ENCODE measurements around the gene PIEZO1.

Gene PIEZO1

GRCh38 chr16:88715312-88716190 is 69.5 kb downstream of the PIEZO1 start:
- no peak for DNase-seq

- no peak for DNase-seq
Measured at GRCh38 chr16:88714420-88715302, 70.4 kb downstream of the PIEZO1 start.

DNA sequence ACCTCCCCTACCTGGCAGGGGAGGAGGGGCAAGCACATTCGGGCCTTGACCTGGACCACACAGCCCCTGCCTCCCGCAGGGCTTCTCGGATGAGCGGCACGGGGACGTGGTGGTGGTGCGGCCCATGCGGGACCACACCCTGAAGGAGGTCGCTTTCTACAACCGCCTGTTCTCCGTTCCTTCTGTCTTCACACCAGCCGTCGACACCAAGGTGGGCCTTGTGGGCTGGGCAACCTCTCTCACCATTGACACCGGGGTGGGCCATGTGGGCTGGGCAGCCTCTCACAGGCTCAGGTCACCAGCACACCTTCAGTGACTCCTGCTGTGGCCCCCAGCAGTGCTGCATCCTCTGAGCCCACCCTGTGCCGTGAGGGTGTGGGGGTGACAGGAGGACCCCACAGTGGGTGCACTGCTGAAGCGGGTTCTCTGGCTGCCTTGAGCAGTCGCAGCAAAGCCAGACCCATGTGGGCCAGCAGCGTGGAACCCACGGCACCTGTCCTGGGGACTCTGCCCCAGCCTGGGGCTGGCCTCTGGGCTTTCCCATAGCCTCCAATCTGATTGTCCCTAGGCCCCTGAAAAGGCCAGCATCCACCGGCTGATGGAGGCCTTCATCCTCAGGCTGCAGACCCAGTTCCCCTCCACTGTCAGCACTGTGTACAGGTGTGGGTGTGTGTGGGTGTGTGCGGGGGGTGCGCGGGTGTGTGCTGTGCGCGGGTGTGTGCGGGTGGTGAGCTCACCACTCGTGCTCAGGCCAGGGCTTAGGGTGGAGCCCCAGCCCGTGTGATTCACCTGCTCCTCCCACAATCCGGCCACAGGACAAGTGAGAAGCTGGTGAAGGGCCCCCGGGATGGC is 71.2 kb downstream of the PIEZO1 start:
- no peak for DNase-seq

GRCh38 chr16:88713054-88713453 is 72.0 kb downstream of the PIEZO1 start:
- no peak for DNase-seq

GRCh38 chr16:88712362-88712979 is 72.5 kb downstream of the PIEZO1 start:
- DNase-seq, result no peak

GRCh38 chr16:88711750-88712340 is 73.2 kb downstream of the PIEZO1 start:
- DNase-seq, result no peak

DNA sequence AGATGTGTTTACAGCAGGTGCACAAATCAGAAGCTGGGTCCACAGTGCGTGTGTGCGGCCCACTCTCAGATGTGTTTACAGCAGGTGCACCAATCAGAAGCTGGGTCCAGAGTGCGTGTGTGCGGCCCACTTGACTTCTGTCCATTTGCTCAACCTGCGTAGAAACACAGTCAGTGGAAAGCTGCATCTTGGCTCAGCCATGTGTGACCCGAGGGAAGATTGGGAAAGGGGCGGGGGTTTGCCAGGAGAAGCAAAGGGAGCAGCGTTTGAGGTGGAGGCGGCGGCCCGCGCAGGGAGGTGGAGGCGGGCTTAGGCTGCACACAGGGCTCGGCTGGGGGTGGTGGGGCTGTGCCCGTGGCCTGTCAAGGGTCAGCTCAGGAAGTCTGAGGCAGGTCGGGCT is 74.5 kb downstream of the PIEZO1 start:
- DNase-seq, result no peak

- DNase-seq, result no peak
Measured at GRCh38 chr16:88706965-88707826, 77.8 kb downstream of the PIEZO1 start.

GRCh38 chr16:88706229-88706964 is 78.6 kb downstream of the PIEZO1 start, which contains the start of the genes CTU2 and RNF166:
Gene CTU2 (plus strand): TSS chr16:88706503. CDS start chr16:88706531, 28 bp downstream.
Gene RNF166 (minus strand): TSS chr16:88706408. CDS start chr16:88706325, 83 bp downstream.
- peak; percentile 65 for DNase-seq

DNA sequence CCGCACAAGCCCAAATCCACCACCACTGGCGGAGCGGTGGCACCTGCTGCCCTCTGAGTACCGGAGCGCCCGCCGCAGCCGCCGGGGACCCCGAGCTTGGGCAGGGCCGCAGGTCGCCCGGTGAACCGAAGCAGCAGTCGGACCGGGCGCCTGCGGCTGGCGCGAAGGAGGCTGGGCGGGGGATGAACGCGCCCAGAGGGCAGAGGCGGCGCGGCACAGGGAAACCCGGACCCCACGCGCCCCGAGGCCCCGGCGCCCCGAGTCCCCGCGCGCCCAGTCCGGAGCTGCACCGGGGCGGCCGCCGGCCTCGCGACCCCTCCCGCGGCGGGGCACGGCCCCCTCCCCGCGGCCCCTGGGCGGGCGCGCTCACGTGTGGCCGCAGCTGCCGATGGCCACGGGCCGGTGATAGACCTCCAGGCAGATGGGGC is 79.2 kb downstream of the PIEZO1 start:
- DNase-seq, result no peak

DNA sequence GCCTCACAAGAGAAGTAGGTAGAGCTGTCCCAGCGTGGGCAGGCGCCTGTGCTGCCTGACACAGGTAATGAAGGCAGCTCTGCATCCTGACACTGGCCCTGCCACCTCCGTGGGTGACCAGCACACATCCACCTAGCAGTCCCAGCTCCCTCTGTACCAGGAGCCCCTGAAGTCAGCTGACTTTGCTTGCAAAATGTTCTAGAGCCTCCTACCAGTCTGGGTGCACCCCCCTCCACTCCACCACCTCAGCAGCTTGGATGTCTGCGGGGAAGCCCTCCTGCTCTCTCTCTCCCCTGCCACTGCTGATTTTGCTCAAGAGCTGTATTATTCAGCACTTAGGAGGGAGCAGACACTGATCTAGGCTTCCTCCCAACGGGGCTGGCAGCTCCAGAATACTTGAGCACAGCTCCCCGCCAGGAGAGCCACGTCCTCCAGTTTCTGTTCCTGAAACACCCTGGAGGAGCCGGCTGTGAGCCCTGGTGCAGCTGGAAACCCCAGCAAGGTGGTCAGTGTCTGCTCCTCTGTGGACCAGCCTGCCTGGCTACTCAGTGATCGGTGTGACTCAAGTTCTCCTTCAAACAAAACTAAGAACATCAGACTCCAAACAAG is 79.8 kb downstream of the PIEZO1 start:
- DNase-seq, result no peak

DNA sequence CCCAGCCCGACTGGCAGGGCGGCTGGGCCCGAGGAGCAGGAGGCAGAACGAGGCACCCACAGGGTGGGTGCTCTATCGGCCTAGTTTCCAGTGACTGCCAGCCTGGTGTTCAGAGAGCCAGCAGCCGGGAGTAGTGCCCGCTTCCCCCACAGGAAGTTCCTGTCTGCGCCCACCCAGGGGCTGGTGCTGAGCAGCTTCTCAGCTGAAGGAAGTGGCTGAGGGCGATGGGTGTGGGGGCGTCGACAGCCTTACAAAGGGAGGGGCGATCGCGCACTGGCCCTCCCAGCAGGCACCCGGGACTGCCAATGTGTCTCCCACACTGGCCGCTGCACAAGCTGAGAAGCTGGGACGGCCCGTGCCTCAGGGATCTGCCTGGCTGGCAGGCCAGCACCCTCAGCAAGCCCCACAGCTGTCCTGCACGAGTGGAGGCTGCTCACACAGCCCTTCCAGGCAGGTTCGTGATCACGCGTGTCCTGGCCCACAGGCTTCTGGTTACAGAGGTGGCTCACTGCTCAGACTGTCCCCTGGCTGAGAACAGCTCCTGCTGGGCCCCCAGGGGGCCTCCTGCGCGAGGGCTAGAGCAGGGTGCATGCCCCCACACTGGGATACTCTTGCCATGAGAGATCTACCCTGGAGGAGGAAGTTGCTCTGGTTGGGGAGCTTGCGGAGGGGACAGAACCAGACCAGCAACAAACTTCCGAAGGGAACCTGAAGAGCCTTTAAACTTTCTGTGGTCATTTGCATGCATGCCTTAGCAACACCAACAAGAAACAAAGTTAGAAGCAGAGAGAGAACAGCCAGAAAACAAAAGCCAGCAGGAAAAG is 81.3 kb downstream of the PIEZO1 start:
- DNase-seq, result no peak

- DNase-seq, result no peak
Measured at GRCh38 chr16:88702371-88703210, 82.4 kb downstream of the PIEZO1 start.

GRCh38 chr16:88701581-88702370 is 83.2 kb downstream of the PIEZO1 start:
- no peak for DNase-seq

DNA sequence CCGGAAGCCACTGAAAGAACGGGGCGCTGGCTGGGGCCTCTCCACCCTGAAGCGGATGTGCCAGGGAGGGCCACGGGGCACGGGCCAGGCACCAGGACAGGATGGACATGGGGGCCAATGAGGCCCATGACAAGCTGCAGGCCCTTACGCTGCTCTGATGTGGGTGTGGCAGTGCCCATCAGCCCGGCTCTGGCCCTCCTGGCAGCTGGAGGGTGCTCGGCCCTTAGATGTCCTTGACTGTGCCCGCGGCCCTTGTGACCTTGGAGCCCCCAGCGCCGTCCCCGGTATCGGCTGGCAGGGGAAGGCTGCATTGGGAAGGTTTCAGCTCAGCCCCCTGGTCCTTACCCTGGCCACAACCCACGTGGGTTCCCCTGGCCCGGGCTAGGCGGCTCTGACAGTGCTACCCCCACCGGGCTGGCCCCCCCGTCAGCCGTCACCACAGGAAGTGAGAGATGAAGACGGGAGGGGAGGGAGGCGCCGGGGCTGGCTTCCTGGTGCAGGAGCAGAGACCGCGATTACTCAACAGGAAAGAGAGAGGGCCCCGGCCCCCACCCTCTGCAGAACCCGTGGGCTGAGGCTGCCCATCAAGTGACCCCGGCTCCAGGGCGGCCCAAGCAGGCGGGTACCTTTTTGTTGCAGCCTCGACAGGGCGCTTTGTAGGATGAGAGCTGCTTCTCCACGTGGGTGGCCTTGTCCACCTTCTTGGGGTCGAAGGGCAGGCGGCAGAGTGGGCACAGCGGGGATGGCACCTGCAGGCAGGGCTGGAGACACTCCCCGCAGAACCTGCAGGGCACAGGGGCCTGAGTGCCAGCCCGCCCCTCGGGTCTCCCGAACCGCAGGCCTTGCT is 84.2 kb downstream of the PIEZO1 start:
- DNase-seq, result no peak

- DNase-seq, result no peak
Measured at GRCh38 chr16:88700322-88700635, 84.7 kb downstream of the PIEZO1 start.
